Activated CD4-positive, alpha-beta T cell treated with anti-CD3 and anti-CD28 coated beads for 4 hours (primary cell): ENCODE results near the gene ADAM19.
A peak's percentile ranks its signal among the peaks of the same experiment; 100 is the strongest.
"Not testable (repeated sequence)": the region's sequence is repeated elsewhere in the genome, so short reads cannot be mapped to it uniquely, and the experiment has no call there.

ENCODE experiments used
- DNase-seq, 2 donors: peaks; one replicate each; pipeline ENCODE4 v3.0.0-alpha.2; 2020

ADAM19 gene

GRCh38 chr5:157459715-157460599 is 115.6 kb downstream of the ADAM19 start, which contains the start of gene NIPAL4:
Gene NIPAL4 (plus strand): TSS chr5:157460213. CDS start chr5:157460321, 108 bp downstream.
- DNase-seq, result peak; percentile 45 to 50

GRCh38 chr5:157458835-157459234 is 116.7 kb downstream of the ADAM19 start:
- DNase-seq, result no peak

GRCh38 chr5:157457391-157457790 is 118.2 kb downstream of the ADAM19 start:
- no peak for DNase-seq

GRCh38 chr5:157456301-157456700 is 119.3 kb downstream of the ADAM19 start:
- DNase-seq, result no peak

- DNase-seq, result no peak
Measured at GRCh38 chr5:157455057-157455456, 120.5 kb downstream of the ADAM19 start.

GRCh38 chr5:157454273-157454672 is 121.3 kb downstream of the ADAM19 start:
- no peak for DNase-seq

GRCh38 chr5:157451806-157452205 is 123.8 kb downstream of the ADAM19 start:
- no peak for DNase-seq

- no peak for DNase-seq
Measured at GRCh38 chr5:157450024-157450423, 125.6 kb downstream of the ADAM19 start.

GRCh38 chr5:157449011-157449723 is 126.4 kb downstream of the ADAM19 start:
- no peak for DNase-seq

- DNase-seq, result no peak
Measured at GRCh38 chr5:157447201-157447637, 128.4 kb downstream of the ADAM19 start.

- DNase-seq, result no peak
Measured at GRCh38 chr5:157446412-157446935, 129.1 kb downstream of the ADAM19 start.

GRCh38 chr5:157445745-157446411 is 129.7 kb downstream of the ADAM19 start:
- DNase-seq, result no peak

- no peak for DNase-seq
Measured at GRCh38 chr5:157444224-157444623, 131.4 kb downstream of the ADAM19 start.

- no peak for DNase-seq
Measured at GRCh38 chr5:157443041-157443549, 132.5 kb downstream of the ADAM19 start.

GRCh38 chr5:157434096-157434495 is 141.5 kb downstream of the ADAM19 start:
- no peak for DNase-seq

- peak; percentile 17 to 38 for DNase-seq
Measured at GRCh38 chr5:157431544-157432200, 143.9 kb downstream of the ADAM19 start.

GRCh38 chr5:157429920-157430319 is 145.7 kb downstream of the ADAM19 start:
- not testable (repeated sequence) for DNase-seq
